Thoracic aorta endothelial cell (primary cell): Measurements from ENCODE around the gene TERC. TPM values are rescaled to one million over a fixed set of nuclear protein-coding genes. Genes with fewer than 3 reads are reported as not detected.

Experiments
- small RNA-seq: library from RNA; depleted of rRNA; stranded (forward); fragments of <200 nt; gene quantifications from one replicate; pipeline ENCODE3, GENCODE V24; 2012
- total RNA-seq: library from RNA; depleted of rRNA; stranded (reverse); fragments of >200 nt; gene quantifications from 2 replicates; pipeline ENCODE4 v1.2.3, GENCODE V29; 2012

TERC gene
- total RNA-seq, result 117 and 176 TPM in 2 replicates

GRCh38 chr3:169764882-169765612 is at the start of gene TERC:
TERC (minus strand) TSS chr3:169765060.

GRCh38 chr3:169812332-169813235 is 47.7 kb upstream of the TERC start, which contains the start of the genes LRRC34 and LRRIQ4:
LRRC34 (minus strand) TSS chr3:169812904; CDS start chr3:169812548, 356 bp downstream.
LRRIQ4 (plus strand) TSS chr3:169812870; CDS start chr3:169821922, 9,052 bp downstream.

GRCh38 chr3:169772897-169773816 is 8.3 kb upstream of the TERC start, which contains the start of gene MYNN:
MYNN (plus strand) TSS chr3:169773396; CDS start chr3:169774296, 900 bp downstream.

GRCh38 chr3:169769287-169770181 is 4.7 kb upstream of the TERC start, which contains the start of gene ACTRT3:
ACTRT3 (minus strand) TSS chr3:169769561; CDS start chr3:169769520, 41 bp downstream.

Small RNAs within 50 kb of the gene (small RNA-seq; reads per million reads assigned to genes)
- not detected for gene RNU6-637P

Other genes with a start within 250 kb of the TERC start
- 176 and 181 TPM in 2 replicates for gene MECOM, start 101.3 kb downstream of the TERC start, total RNA-seq
- 5.3 and 5.6 TPM in 2 replicates for gene ACTRT3, start 4.5 kb upstream of the TERC start, total RNA-seq
- gene MYNN, start 8.3 kb upstream of the TERC start, total RNA-seq, result 20.5 and 22.2 TPM in 2 replicates
- under 0.01 and 0.07 TPM in 2 replicates for gene LRRIQ4, start 47.8 kb upstream of the TERC start, total RNA-seq
- 7.2 and 7.3 TPM in 2 replicates for gene LRRC34, start 47.8 kb upstream of the TERC start, total RNA-seq
- gene LRRC31, start 104.9 kb upstream of the TERC start, total RNA-seq, result not detected in 2 replicates
- gene SAMD7, start 146.5 kb upstream of the TERC start, total RNA-seq, result not detected in 2 replicates
- gene SEC62, start 201.7 kb upstream of the TERC start, total RNA-seq, result 41.5 and 45.7 TPM in 2 replicates